Measurements from ENCODE around the gene PLA2G4C. TPM values are rescaled to one million over a fixed set of nuclear protein-coding genes. Genes with fewer than 3 reads are reported as not detected.

Gene PLA2G4C
- total RNA-seq, 1 experiment from 2014 or later: 4.5 TPM

DNA sequence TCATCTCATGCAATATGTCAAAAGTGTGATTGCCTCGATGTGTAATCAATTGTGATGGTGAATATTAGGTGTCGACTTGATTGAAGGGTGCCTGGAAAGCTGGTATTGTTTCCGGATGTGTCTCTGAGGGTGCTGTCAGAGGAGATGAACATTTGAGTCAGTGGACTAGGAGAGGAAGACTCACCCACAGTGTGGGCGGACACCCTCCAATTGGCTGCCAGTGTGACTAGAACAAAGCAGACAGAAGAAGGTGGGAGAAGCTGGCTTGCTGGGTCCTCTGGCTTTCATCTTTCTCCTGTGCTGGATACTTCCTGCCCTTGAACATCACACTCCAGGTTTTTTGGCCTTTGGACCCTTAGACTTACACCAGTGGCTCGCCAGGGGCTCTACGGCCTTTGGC lies 51.3 kb downstream of the PLA2G4C start (continued):
- TF ChIP-seq ZNF281 (CRISPR knock-in tag; IDR thresholded peaks at IDR 0.05) (no peak), ZMAT4 (CRISPR knock-in tag; IDR thresholded peaks at IDR 0.05) (no peak), TP53 (CRISPR knock-in tag; IDR thresholded peaks at IDR 0.05) (no peak), KAT7 (CRISPR knock-in tag; IDR thresholded peaks at IDR 0.05; ENCODE audit: borderline replicate concordance) (no peak), CREM (CRISPR knock-in tag; IDR thresholded peaks at IDR 0.05) (no peak), MLX (CRISPR knock-in tag; IDR thresholded peaks at IDR 0.05) (no peak), TCF7 (CRISPR knock-in tag; IDR thresholded peaks at IDR 0.05; ENCODE audit: low read depth) (no peak), PRRX2 (CRISPR knock-in tag; IDR thresholded peaks at IDR 0.05) (no peak), ZNF416 (CRISPR knock-in tag; IDR thresholded peaks at IDR 0.05) (no peak)

DNA sequence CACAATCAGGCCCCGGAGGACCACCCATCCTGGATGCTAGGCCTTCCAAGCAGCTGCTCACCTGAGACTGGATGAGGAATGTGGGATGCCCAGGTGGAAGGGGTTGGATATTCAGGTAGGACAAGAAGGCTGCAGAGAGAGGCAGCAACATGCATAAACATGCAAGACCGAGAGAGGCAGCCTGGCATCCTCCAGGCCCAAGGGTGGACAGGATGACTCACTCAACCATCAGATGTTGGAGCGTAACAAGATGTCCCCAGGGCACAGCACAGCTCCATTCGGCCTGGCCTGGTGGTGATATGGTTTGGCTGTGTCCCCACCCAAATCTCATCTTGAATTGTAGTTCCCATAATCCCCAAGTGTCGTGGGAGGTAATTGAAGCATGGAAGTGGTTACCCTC lies 56.8 kb downstream of the PLA2G4C start:
- no peaks in the 10 kb centered on the region; the same call in 1 of the 2 replicates for H3K27me3 Mint-ChIP-seq (ENCODE audit: low read depth)
- H3K36me3 Mint-ChIP-seq: peaks cover 15% of the 10 kb centered on the region
- ChIA-PET POLR2A (no interaction called here), CTCF (no interaction called here)
- no peak for DNase-seq (ENCODE audit: low spot score)
- no peaks in the 10 kb centered on the region for H3K4me1 Mint-ChIP-seq
- ATAC-seq: no peak
- H3K9me3 Mint-ChIP-seq: peaks cover 20% of the 10 kb centered on the region
- no peak overlapping the region for H3K27ac Mint-ChIP-seq
- no peak overlapping the region for H3K4me3 Mint-ChIP-seq
- no peak for TF ChIP-seq TCF7 (CRISPR knock-in tag; IDR thresholded peaks at IDR 0.05; ENCODE audit: low read depth)
- TF ChIP-seq, protein P1, sequence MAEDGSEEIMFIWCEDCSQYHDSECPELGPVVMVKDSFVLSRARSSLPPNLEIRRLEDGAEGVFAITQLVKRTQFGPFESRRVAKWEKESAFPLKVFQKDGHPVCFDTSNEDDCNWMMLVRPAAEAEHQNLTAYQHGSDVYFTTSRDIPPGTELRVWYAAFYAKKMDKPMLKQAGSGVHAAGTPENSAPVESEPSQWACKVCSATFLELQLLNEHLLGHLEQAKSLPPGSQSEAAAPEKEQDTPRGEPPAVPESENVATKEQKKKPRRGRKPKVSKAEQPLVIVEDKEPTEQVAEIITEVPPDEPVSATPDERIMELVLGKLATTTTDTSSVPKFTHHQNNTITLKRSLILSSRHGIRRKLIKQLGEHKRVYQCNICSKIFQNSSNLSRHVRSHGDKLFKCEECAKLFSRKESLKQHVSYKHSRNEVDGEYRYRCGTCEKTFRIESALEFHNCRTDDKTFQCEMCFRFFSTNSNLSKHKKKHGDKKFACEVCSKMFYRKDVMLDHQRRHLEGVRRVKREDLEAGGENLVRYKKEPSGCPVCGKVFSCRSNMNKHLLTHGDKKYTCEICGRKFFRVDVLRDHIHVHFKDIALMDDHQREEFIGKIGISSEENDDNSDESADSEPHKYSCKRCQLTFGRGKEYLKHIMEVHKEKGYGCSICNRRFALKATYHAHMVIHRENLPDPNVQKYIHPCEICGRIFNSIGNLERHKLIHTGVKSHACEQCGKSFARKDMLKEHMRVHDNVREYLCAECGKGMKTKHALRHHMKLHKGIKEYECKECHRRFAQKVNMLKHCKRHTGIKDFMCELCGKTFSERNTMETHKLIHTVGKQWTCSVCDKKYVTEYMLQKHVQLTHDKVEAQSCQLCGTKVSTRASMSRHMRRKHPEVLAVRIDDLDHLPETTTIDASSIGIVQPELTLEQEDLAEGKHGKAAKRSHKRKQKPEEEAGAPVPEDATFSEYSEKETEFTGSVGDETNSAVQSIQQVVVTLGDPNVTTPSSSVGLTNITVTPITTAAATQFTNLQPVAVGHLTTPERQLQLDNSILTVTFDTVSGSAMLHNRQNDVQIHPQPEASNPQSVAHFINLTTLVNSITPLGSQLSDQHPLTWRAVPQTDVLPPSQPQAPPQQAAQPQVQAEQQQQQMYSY (CRISPR knock-in tag; IDR thresholded peaks at IDR 0.05): no peak
- TF ChIP-seq, protein P2, sequence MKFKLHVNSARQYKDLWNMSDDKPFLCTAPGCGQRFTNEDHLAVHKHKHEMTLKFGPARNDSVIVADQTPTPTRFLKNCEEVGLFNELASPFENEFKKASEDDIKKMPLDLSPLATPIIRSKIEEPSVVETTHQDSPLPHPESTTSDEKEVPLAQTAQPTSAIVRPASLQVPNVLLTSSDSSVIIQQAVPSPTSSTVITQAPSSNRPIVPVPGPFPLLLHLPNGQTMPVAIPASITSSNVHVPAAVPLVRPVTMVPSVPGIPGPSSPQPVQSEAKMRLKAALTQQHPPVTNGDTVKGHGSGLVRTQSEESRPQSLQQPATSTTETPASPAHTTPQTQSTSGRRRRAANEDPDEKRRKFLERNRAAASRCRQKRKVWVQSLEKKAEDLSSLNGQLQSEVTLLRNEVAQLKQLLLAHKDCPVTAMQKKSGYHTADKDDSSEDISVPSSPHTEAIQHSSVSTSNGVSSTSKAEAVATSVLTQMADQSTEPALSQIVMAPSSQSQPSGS (CRISPR knock-in tag; IDR thresholded peaks at IDR 0.05; ENCODE audit: borderline replicate concordance, low read depth): no peak
- TF ChIP-seq, protein P3, sequence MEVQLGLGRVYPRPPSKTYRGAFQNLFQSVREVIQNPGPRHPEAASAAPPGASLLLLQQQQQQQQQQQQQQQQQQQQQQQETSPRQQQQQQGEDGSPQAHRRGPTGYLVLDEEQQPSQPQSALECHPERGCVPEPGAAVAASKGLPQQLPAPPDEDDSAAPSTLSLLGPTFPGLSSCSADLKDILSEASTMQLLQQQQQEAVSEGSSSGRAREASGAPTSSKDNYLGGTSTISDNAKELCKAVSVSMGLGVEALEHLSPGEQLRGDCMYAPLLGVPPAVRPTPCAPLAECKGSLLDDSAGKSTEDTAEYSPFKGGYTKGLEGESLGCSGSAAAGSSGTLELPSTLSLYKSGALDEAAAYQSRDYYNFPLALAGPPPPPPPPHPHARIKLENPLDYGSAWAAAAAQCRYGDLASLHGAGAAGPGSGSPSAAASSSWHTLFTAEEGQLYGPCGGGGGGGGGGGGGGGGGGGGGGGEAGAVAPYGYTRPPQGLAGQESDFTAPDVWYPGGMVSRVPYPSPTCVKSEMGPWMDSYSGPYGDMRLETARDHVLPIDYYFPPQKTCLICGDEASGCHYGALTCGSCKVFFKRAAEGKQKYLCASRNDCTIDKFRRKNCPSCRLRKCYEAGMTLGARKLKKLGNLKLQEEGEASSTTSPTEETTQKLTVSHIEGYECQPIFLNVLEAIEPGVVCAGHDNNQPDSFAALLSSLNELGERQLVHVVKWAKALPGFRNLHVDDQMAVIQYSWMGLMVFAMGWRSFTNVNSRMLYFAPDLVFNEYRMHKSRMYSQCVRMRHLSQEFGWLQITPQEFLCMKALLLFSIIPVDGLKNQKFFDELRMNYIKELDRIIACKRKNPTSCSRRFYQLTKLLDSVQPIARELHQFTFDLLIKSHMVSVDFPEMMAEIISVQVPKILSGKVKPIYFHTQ (CRISPR knock-in tag; IDR thresholded peaks at IDR 0.05): no peak
- no peak for TF ChIP-seq TEAD1 (CRISPR knock-in tag; IDR thresholded peaks at IDR 0.05)
- TF ChIP-seq HMGXB4 (CRISPR knock-in tag; IDR thresholded peaks at IDR 0.05): no peak
- TF ChIP-seq RELA (CRISPR knock-in tag; IDR thresholded peaks at IDR 0.05; ENCODE audit: borderline replicate concordance): no peak
- no peak for TF ChIP-seq HMGA2 (CRISPR knock-in tag; IDR thresholded peaks at IDR 0.05)
- TF ChIP-seq GRHL2 (CRISPR knock-in tag; IDR thresholded peaks at IDR 0.05; ENCODE audit: insufficient replicate concordance, severe bottlenecking): no peak
- TF ChIP-seq, protein P4, sequence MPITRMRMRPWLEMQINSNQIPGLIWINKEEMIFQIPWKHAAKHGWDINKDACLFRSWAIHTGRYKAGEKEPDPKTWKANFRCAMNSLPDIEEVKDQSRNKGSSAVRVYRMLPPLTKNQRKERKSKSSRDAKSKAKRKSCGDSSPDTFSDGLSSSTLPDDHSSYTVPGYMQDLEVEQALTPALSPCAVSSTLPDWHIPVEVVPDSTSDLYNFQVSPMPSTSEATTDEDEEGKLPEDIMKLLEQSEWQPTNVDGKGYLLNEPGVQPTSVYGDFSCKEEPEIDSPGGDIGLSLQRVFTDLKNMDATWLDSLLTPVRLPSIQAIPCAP (CRISPR knock-in tag; IDR thresholded peaks at IDR 0.05): no peak
- TF ChIP-seq TP53 (CRISPR knock-in tag; IDR thresholded peaks at IDR 0.05): no peak
- no peak for TF ChIP-seq ZNF423 (CRISPR knock-in tag; IDR thresholded peaks at IDR 0.05)
- no peak for TF ChIP-seq CREM (CRISPR knock-in tag; IDR thresholded peaks at IDR 0.05)

Data from WTC11 (cell line).